Tibial nerve (tissue), 4 donors: ENCODE data around the gene NT5E. TPM values are rescaled to one million over a fixed set of nuclear protein-coding genes. Genes with fewer than 3 reads are reported as not detected.
A peak's percentile ranks its signal among the peaks of the same experiment; 100 is the strongest.

Experiments used
- DNase-seq, 2 donors: peaks; one replicate each; pipeline ENCODE4 v3.0.0-alpha.2; 2019; ENCODE audit warnings: low spot score in 2 of 2
- H3K27ac ChIP-seq, 4 donors: fragments of 200-600 bp; sonication (generic) in 3 of 4; one replicate each; pipeline ENCODE4 v1.5.1; 2017 to 2019; ENCODE audit warnings: mild to moderate bottlenecking in 1 of 4
- H3K27me3 ChIP-seq, 2 donors: fragments of 200-600 bp; sonication (generic) in 1 of 2; one replicate each; pipeline versions ENCODE4 v1.5.1 to v1.6.0; 2017 to 2019
- H3K36me3 ChIP-seq, 3 donors: fragments of 200-600 bp; sonication (generic); one replicate each; pipeline ENCODE4 v1.5.1; 2018 to 2019
- H3K4me1 ChIP-seq, 4 donors: fragments of 200-600 bp; sonication (generic) in 3 of 4; one replicate each; pipeline ENCODE4 v1.5.1; 2017 to 2019
- H3K4me3 ChIP-seq, 4 donors: fragments of 200-600 bp; sonication (generic) in 3 of 4; one replicate each; pipeline ENCODE4 v1.5.1; 2017 to 2019; ENCODE audit warnings: mild to moderate bottlenecking in 1 of 4, moderate library complexity in 1 of 4
- H3K9me3 ChIP-seq, 4 donors: fragments of 200-600 bp; sonication (generic) in 3 of 4; one replicate each; pipeline ENCODE4 v1.5.1; 2017 to 2019
- CTCF ChIP-seq, 5 experiments: fragments of 200-600 bp in 3 of 5; fragments of 450-650 bp in 2 of 5; sonication (generic) in 3 of 5; IDR thresholded peaks; one replicate each; pipeline ENCODE4 v1.5.1; 2016 to 2019; ENCODE audit warnings: antibody characterized with exemption in 5 of 5, mild to moderate bottlenecking in 3 of 5, moderate library complexity in 2 of 5
- EP300 ChIP-seq, 2 donors: sonication (generic); formaldehyde crosslinking; IDR thresholded peaks; one replicate each; pipeline ENCODE4 v1.6.1; 2017; ENCODE audit warnings: antibody characterized with exemption in 2 of 2, mild to moderate bottlenecking in 1 of 2
- POLR2A ChIP-seq, 2 donors: fragments of 450-650 bp; IDR thresholded peaks; one replicate each; pipeline ENCODE4 v1.6.1; 2017; ENCODE audit warnings: antibody characterized with exemption in 2 of 2, mild to moderate bottlenecking in 2 of 2, moderate library complexity in 2 of 2
- WGBS, 2 donors: methylation state at CpG; one replicate each; pipeline ENCODE4 v1.1.5; 2018; 5-methylcytosine and 5-hydroxymethylcytosine counted together
- total RNA-seq, 4 donors: library from RNA; depleted of rRNA; stranded (reverse); fragments of >200 nt; gene quantifications; one replicate each; pipeline ENCODE4 v1.1.0, GENCODE V29; 2016

NT5E gene
- total RNA-seq, 4 donors from 2014 or later: 23.1 to 32.2 (median 28.6) TPM

GRCh38 chr6:85436939-85437495 is 12.9 kb upstream of the NT5E start:
- 83 to 84% methylated on average over 5 of the region's 5 CpGs for WGBS, 2 donors
- peak overlapping the region in 1 of 4 donors; percentile 69 for H3K27ac ChIP-seq
- TF ChIP-seq EP300 (IDR thresholded peaks at IDR 0.05): no peak
- no peak for TF ChIP-seq POLR2A (IDR thresholded peaks at IDR 0.05)
- TF ChIP-seq CTCF (IDR thresholded peaks at IDR 0.05): no peak

GRCh38 chr6:85443349-85444117 is 6.3 kb upstream of the NT5E start:
- H3K9me3 ChIP-seq: no peaks in the 10 kb centered on the region
- H3K27me3 ChIP-seq: no peaks in the 10 kb centered on the region
- no peak for DNase-seq
- H3K27ac ChIP-seq: peak overlapping the region in 1 of 4 donors; percentile 47
- H3K36me3 ChIP-seq: no peaks in the 10 kb centered on the region
- no peak overlapping the region for H3K4me3 ChIP-seq
- WGBS, 2 donors: 62 to 80% methylated on average over 1 of the region's 1 CpG
- peaks cover 0 to 5% (median under 1%) of the 10 kb centered on the region in 4 donors for H3K4me1 ChIP-seq
- TF ChIP-seq POLR2A (IDR thresholded peaks at IDR 0.05) (no peak), EP300 (IDR thresholded peaks at IDR 0.05) (no peak)

More at GRCh38 chr6:85436939-85437495, 12.9 kb upstream of the NT5E start:
- Histone ChIP-seq H3K4me3 (no peak overlapping the region), H3K27me3 (no peaks in the 10 kb centered on the region), H3K4me1 (peaks cover 0 to 9% (median 0%) of the 10 kb centered on the region in 4 donors), H3K9me3 (no peaks in the 10 kb centered on the region), H3K36me3 (no peaks in the 10 kb centered on the region)
- no peak for DNase-seq

GRCh38 chr6:85449388-85449817 is 480 bp upstream of the NT5E start:
- no peaks in the 10 kb centered on the region for H3K36me3 ChIP-seq
- DNase-seq: peak in 1 of 2 donors; percentile 49
- peaks cover 0 to 45% (median 11%) of the 10 kb centered on the region in 4 donors for H3K4me1 ChIP-seq
- peaks cover 0 to 8% of the 10 kb centered on the region in 2 donors for H3K27me3 ChIP-seq
- peak in 1 of 2 donors; percentile 8 for TF ChIP-seq EP300 (IDR thresholded peaks at IDR 0.05)
- TF ChIP-seq POLR2A (IDR thresholded peaks at IDR 0.05): no peak
- peak overlapping the region; percentile 59 to 95 (median 89) for H3K27ac ChIP-seq
- H3K4me3 ChIP-seq: peak overlapping the region; percentile 64 to 81 (median 77)
- WGBS, 2 donors: 1% methylated on average over 23 to 24 of the region's 24 CpGs
- no peaks in the 10 kb centered on the region for H3K9me3 ChIP-seq

GRCh38 chr6:85451565-85452306 is 1.9 kb downstream of the NT5E start:
- WGBS, 2 donors: 21% methylated on average over 4 of the region's 4 CpGs
- peak overlapping the region in 1 of 4 donors; percentile 81 for H3K4me3 ChIP-seq

GRCh38 chr6:85452441-85452881 is 2.6 kb downstream of the NT5E start:
- H3K27ac ChIP-seq: peak overlapping the region in 3 of 4 donors; percentile 8 to 49 (median 35)
- no peaks in the 10 kb centered on the region for H3K36me3 ChIP-seq
- DNase-seq: no peak
- TF ChIP-seq CTCF (IDR thresholded peaks at IDR 0.05): no peak
- TF ChIP-seq EP300 (IDR thresholded peaks at IDR 0.05): no peak
- no peak for TF ChIP-seq POLR2A (IDR thresholded peaks at IDR 0.05)
- H3K9me3 ChIP-seq: no peaks in the 10 kb centered on the region
- 48 to 54% methylated on average over 5 of the region's 5 CpGs for WGBS, 2 donors
- peaks cover 0 to 57% (median 11%) of the 10 kb centered on the region in 4 donors for H3K4me1 ChIP-seq
- H3K4me3 ChIP-seq: no peak overlapping the region
- H3K27me3 ChIP-seq: peaks cover 0 to 8% of the 10 kb centered on the region in 2 donors

More at GRCh38 chr6:85451565-85452306, 1.9 kb downstream of the NT5E start:
- H3K9me3 ChIP-seq: no peaks in the 10 kb centered on the region
- no peaks in the 10 kb centered on the region for H3K36me3 ChIP-seq
- H3K27ac ChIP-seq: peak overlapping the region in 3 of 4 donors; percentile 20 to 95 (median 35)
- peaks cover 0 to 50% (median 11%) of the 10 kb centered on the region in 4 donors for H3K4me1 ChIP-seq
- TF ChIP-seq EP300 (IDR thresholded peaks at IDR 0.05): no peak
- no peak for TF ChIP-seq POLR2A (IDR thresholded peaks at IDR 0.05)
- TF ChIP-seq CTCF (IDR thresholded peaks at IDR 0.05): no peak
- peaks cover 0 to 8% of the 10 kb centered on the region in 2 donors for H3K27me3 ChIP-seq
- no peak for DNase-seq
